Measurements from ENCODE around the gene PCSK4. TPM values are rescaled to one million over a fixed set of nuclear protein-coding genes. Genes with fewer than 3 reads are reported as not detected.

Gene PCSK4
- total RNA-seq, 1 experiment from 2014 or later = 9.9 TPM

GRCh38 chr19:1516395-1516753, 26.2 kb upstream of the PCSK4 start:
- Histone ChIP-seq H3K36me3 (ENCODE audit: control insufficient read depth, insufficient read depth, low read length) (peaks cover 2% of the 10 kb centered on the region; the same call in 1 of the 2 replicates), H3K27me3 (ENCODE audit: control insufficient read depth, insufficient read depth, low read length) (no peaks in the 10 kb centered on the region), H3K4me3 (ENCODE audit: low read depth in 2 of 2, low read length in 2 of 2) (no peak overlapping the region), H3K9me3 (ENCODE audit: control insufficient read depth, insufficient read depth, low read depth, low read length) (no peaks in the 10 kb centered on the region), H3K4me1 (ENCODE audit: control insufficient read depth, insufficient read depth, low read length) (no peaks in the 10 kb centered on the region), H3K27ac (ENCODE audit: low read length) (no peak overlapping the region)
- intact Hi-C loops (cut with micrococcal nuclease; ENCODE audit: unreplicated experiment) = no loop called here
- DNase-seq (ENCODE audit: low read depth, low spot score) (no peak), ATAC-seq (no peak)
- no TSS peak for BruUV-seq (replicated peaks)
- ChIA-PET POLR2A (no interaction called here), CTCF (no interaction called here)
- in situ Hi-C loops (cut with HindIII; ENCODE audit: low pct_unique_long_range_greater_than_20kb, low sequenced_read_pairs) = no loop called here
- TF ChIP-seq, protein P1, sequence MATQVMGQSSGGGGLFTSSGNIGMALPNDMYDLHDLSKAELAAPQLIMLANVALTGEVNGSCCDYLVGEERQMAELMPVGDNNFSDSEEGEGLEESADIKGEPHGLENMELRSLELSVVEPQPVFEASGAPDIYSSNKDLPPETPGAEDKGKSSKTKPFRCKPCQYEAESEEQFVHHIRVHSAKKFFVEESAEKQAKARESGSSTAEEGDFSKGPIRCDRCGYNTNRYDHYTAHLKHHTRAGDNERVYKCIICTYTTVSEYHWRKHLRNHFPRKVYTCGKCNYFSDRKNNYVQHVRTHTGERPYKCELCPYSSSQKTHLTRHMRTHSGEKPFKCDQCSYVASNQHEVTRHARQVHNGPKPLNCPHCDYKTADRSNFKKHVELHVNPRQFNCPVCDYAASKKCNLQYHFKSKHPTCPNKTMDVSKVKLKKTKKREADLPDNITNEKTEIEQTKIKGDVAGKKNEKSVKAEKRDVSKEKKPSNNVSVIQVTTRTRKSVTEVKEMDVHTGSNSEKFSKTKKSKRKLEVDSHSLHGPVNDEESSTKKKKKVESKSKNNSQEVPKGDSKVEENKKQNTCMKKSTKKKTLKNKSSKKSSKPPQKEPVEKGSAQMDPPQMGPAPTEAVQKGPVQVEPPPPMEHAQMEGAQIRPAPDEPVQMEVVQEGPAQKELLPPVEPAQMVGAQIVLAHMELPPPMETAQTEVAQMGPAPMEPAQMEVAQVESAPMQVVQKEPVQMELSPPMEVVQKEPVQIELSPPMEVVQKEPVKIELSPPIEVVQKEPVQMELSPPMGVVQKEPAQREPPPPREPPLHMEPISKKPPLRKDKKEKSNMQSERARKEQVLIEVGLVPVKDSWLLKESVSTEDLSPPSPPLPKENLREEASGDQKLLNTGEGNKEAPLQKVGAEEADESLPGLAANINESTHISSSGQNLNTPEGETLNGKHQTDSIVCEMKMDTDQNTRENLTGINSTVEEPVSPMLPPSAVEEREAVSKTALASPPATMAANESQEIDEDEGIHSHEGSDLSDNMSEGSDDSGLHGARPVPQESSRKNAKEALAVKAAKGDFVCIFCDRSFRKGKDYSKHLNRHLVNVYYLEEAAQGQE (IDR thresholded peaks at IDR 0.05; ENCODE audit: insufficient read depth in 1 of 2, low read depth in 2 of 2, low read length in 1 of 2) = no peak
- no peak for TF ChIP-seq SIN3A (IDR thresholded peaks at IDR 0.05; ENCODE audit: borderline replicate concordance, insufficient read depth, low read depth, low read length)
- TF ChIP-seq, protein P2, sequence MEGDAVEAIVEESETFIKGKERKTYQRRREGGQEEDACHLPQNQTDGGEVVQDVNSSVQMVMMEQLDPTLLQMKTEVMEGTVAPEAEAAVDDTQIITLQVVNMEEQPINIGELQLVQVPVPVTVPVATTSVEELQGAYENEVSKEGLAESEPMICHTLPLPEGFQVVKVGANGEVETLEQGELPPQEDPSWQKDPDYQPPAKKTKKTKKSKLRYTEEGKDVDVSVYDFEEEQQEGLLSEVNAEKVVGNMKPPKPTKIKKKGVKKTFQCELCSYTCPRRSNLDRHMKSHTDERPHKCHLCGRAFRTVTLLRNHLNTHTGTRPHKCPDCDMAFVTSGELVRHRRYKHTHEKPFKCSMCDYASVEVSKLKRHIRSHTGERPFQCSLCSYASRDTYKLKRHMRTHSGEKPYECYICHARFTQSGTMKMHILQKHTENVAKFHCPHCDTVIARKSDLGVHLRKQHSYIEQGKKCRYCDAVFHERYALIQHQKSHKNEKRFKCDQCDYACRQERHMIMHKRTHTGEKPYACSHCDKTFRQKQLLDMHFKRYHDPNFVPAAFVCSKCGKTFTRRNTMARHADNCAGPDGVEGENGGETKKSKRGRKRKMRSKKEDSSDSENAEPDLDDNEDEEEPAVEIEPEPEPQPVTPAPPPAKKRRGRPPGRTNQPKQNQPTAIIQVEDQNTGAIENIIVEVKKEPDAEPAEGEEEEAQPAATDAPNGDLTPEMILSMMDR (IDR thresholded peaks at IDR 0.05) = no peak
- TF ChIP-seq TCF7L2 (IDR thresholded peaks at IDR 0.05; ENCODE audit: low read depth, low read length) = no peak
- no peak for TF ChIP-seq POLR2AphosphoS5 (IDR thresholded peaks at IDR 0.05; ENCODE audit: low read depth, low read length)

DNA sequence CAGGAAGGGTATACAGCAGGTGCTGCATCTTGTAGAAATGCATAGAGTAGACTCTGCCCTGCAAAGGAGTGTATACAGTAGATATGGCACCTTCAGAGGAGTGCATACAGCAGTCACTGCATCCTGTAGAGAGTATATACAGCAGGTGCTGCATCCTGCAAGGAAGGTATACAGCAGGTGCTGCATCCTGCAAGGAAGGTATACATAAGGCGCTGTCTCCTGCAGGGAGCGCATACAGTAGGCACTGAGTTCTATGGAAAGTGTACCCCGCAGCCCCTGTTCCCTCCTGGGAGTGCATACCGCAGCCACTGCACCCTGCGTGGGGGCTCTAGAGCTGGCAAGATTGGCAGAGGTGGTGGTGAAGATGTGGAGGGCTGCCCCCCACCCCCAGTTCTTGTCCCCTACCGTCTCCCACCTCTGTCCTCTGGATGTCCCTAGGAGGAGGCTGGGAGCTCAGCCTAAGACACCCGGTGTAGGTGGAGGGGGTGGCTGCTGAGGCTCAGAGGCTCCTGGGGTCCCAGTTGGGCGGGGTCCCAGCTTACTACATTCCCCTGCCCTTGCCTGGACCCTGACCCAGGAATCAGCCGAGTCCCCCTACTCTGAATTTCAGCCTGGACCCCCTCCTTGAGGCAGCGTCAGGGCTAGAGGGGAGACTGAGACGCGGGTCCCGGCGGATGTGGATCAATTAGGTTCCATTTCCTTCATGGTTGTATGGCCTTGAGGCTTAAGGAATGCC, 25.0 kb upstream of the PCSK4 start:
- in situ Hi-C loops (cut with HindIII; ENCODE audit: low pct_unique_long_range_greater_than_20kb, low sequenced_read_pairs) (no loop called here), intact Hi-C loops (cut with micrococcal nuclease; ENCODE audit: unreplicated experiment) (no loop called here)
- no peak for TF ChIP-seq TCF7L2 (IDR thresholded peaks at IDR 0.05; ENCODE audit: low read depth, low read length)
- TF ChIP-seq, protein P2 (IDR thresholded peaks at IDR 0.05) = no peak
- TF ChIP-seq, protein P1 (IDR thresholded peaks at IDR 0.05; ENCODE audit: insufficient read depth in 1 of 2, low read depth in 2 of 2, low read length in 1 of 2) = no peak
- no peak for TF ChIP-seq SIN3A (IDR thresholded peaks at IDR 0.05; ENCODE audit: borderline replicate concordance, insufficient read depth, low read depth, low read length)
- no peak for TF ChIP-seq POLR2AphosphoS5 (IDR thresholded peaks at IDR 0.05; ENCODE audit: low read depth, low read length)
- no peak for ATAC-seq
- ChIA-PET POLR2A (interaction anchor here (0.5 to 0.7 kb wide), 2 partner anchors 70 to 246 kb away, joined by 6 to 12 read pairs; no protein-coding TSS in a partner anchor), CTCF (interaction anchor here (0.6 kb wide), 1 partner anchor 73 kb away, joined by 8 read pairs; no protein-coding TSS in a partner anchor)
- DNase-seq (ENCODE audit: low read depth, low spot score) = no peak
- Histone ChIP-seq H3K36me3 (ENCODE audit: control insufficient read depth, insufficient read depth, low read length) (peaks cover 2% of the 10 kb centered on the region; the same call in 1 of the 2 replicates), H3K4me3 (ENCODE audit: low read depth in 2 of 2, low read length in 2 of 2) (no peak overlapping the region), H3K27me3 (ENCODE audit: control insufficient read depth, insufficient read depth, low read length) (no peaks in the 10 kb centered on the region), H3K9me3 (ENCODE audit: control insufficient read depth, insufficient read depth, low read depth, low read length) (no peaks in the 10 kb centered on the region), H3K27ac (ENCODE audit: low read length) (no peak overlapping the region), H3K4me1 (ENCODE audit: control insufficient read depth, insufficient read depth, low read length) (no peaks in the 10 kb centered on the region)
- BruUV-seq (replicated peaks) = no TSS peak

Measured in Panc1 (cell line).